RWPE1 (cell line): ENCODE results near the gene RAI14.
"Not testable (repeated sequence)": the region's sequence is repeated elsewhere in the genome, so short reads cannot be mapped to it uniquely, and the experiment has no call there.

Experiments
- CTCF ChIA-PET: fragments of 350-600 bp; sonication (Branson Sonifier 250); formaldehyde crosslinking; extraction: SDS; loops from one replicate; lab custom pipeline; 2021; lab: Yijun Ruan, JAX
- POLR2A ChIA-PET: fragments of 400-600 bp; formaldehyde crosslinking; extraction: SDS; loops from one replicate; lab custom pipeline; 2020; ENCODE audit warnings: antibody characterized with exemption; ENCODE audit not compliant: low non-redundant PET; lab: Yijun Ruan, JAX
- DNase-seq: peaks from one replicate; pipeline ENCODE4 v3.0.0; 2012; ENCODE audit warnings: low spot score
- H3K27ac ChIP-seq: fragments of 450-650 bp; 2 replicates; pipeline ENCODE4 v1.5.1; 2017
- TF ChIP-seq, protein P1 (sequence below): fragments of 450-650 bp; conservative IDR thresholded peaks from 2 replicates; pipeline ENCODE4 v1.5.1; 2017; ENCODE audit warnings: low read depth, mild to moderate bottlenecking

Gene RAI14

DNA sequence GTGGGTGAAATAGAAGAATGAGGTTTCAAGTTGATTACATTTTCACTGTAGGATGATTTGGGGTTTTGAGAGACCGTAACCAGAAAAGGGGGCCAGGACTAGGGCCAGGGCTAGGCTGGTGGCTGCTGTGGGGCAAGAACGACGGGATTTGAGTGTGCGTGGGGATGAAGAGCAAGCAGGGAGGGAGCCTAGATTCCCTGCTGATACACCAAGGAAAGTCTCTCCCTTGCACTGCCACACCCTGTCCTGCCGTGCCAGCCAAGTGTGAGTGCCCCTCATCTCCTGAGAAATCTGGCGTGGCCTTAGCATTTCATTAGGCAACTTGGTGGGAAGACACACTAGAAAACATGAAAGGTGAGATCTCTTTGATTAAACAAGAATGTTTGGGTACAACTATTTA, 42.6 kb downstream of the RAI14 start:
- POLR2A ChIA-PET: no interaction called here
- H3K27ac ChIP-seq: no peak overlapping the region
- TF ChIP-seq, protein P1, sequence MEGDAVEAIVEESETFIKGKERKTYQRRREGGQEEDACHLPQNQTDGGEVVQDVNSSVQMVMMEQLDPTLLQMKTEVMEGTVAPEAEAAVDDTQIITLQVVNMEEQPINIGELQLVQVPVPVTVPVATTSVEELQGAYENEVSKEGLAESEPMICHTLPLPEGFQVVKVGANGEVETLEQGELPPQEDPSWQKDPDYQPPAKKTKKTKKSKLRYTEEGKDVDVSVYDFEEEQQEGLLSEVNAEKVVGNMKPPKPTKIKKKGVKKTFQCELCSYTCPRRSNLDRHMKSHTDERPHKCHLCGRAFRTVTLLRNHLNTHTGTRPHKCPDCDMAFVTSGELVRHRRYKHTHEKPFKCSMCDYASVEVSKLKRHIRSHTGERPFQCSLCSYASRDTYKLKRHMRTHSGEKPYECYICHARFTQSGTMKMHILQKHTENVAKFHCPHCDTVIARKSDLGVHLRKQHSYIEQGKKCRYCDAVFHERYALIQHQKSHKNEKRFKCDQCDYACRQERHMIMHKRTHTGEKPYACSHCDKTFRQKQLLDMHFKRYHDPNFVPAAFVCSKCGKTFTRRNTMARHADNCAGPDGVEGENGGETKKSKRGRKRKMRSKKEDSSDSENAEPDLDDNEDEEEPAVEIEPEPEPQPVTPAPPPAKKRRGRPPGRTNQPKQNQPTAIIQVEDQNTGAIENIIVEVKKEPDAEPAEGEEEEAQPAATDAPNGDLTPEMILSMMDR: no peak
- CTCF ChIA-PET: interaction anchor here (0.5 kb wide), 1 partner anchor 45 kb away, joined by 4 read pairs; no protein-coding TSS in a partner anchor
- no peak for DNase-seq

DNA sequence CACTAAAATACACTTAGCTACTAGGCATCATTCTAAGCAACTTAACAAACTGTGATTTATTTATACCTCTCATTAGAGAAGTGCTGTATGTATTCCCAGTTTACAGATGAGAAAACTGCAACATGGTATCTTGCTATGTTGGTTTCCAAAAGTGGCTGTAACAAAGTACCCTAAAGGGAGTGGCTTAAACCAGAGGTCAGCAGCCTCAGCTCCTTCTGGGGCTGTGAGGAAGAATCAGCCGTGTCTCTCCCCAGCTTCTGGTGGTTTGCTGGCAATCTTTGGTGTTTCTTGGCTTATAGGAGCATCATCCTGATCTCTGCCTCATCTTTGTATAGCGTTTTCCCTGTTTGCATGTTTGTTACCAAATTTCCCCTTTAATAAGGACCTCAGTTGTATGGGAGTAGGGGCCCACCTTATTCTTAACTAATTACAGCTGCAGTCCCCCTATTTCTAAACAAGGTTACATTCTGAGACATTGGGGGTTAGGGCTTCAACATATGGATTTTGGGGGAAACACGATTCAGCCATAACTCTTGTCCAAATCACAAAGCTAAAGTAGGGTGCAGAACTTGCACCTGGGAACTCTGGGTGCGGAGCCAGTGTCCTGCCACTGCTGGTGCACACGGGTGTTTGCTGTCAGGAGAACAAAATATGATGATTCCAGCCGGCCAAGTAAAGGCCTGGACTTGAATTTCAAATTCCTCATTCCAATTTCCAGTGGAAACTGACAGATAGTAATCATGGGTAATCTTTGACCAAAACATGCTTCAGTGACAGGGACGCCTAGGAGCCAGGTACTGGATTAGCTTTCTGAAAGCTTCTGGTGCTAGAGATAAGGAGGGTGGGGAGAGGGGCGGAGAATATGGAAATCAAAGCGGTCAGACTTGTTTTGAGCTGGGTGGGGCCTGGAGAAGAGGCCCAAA, 43.3 kb downstream of the RAI14 start:
- POLR2A ChIA-PET: no interaction called here
- DNase-seq: no peak

DNA sequence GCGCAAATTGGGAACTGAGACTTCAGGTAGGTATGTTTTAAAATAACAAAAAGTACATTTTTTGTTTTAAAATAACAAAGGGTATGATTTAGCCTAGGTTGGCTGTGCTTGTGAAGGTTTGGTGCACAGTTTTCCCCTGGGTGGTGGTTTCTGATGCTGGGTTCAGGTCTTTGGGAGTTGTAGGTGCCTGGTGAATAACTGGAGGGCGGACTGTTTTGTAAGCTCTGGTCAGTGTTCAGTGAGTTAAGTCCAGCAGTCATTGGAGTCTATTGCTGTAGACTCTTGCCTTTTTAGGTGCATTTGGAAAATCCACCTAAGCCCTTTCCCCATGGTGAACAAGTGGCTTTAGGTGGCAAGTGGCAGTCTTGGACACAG, 43.9 kb downstream of the RAI14 start:
- TF ChIP-seq, protein P1: no peak
- DNase-seq: no peak
- ChIA-PET POLR2A (no interaction called here), CTCF (interaction anchor here (0.6 kb wide), 1 partner anchor 150 kb away, joined by 5 read pairs; no protein-coding TSS in a partner anchor)
- no peak overlapping the region for H3K27ac ChIP-seq

More for the DNA sequence above, 43.3 kb downstream of the RAI14 start:
- TF ChIP-seq, protein P1: no peak
- CTCF ChIA-PET: interaction anchor here (0.5 to 0.6 kb wide), 2 partner anchors 46 to 150 kb away, joined by 4 to 5 read pairs; no protein-coding TSS in a partner anchor
- H3K27ac ChIP-seq: no peak overlapping the region

DNA sequence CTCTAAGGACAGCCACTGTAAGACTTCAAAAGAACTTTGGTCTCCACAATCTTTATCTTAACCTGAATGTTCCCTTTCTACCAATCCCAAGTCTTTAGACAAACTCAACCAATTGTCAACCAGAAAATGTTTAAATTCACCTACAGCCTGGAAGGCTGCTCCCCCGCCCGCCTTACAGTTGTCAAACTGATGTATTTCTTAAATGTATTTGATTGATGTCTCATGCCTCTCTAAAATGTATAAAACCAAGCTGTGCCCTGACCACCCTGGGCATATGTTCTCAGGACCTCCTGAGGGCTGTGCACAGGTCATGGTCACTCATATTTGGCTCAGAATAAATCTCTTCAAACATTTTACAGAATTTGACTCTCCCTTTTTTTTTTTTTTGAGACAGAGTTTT, 45.3 kb downstream of the RAI14 start:
- DNase-seq, H3K27ac ChIP-seq, CTCF ChIA-PET: not testable (repeated sequence)
- POLR2A ChIA-PET: interaction anchor here (0.7 kb wide), 1 partner anchor 37 kb away, joined by 4 read pairs; no protein-coding TSS in a partner anchor

DNA sequence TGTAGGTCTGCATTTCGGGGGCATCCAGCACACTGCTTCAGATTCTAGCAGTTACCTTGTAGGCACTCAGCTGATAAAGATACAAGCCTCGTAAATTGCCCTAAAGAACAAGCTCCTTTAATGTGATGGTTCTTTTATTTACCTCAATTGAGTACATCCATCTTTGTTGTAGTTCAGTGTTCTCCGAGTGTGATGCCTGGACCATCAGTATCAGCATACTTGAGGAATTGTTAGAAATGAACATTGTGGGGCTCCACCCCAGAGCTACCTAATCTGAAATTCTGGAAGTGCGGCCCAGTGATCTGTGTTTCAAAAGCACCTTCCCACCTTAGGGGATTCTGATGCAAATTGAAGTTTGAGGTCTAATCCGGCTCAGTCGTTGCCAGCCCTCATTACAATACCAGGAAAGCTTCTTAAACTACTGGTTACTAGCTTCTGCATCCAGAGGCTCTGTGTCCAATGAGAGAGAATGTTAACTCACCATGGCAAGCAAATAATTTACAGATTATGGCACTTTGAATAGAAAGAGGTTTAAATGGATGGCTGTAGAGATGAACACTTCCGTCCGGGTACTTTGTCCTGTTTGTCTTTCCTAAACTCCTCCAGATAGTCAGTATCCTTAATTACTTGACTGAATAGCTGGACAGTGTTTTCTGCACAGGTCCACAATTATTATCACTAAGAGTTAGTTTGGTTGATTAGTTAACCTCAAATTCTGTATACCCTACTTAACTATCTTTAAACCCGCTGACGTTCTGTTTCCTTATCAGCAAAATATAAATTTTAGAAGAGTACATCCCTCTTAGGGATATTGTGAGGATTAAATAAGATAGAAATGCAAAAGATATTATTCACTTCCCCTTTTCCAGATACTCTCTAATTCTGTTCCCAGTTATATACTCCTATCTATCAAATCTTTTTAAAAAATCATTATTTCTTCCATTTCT, 47.9 kb downstream of the RAI14 start:
- TF ChIP-seq, protein P1: no peak
- CTCF ChIA-PET: interaction anchor here (0.6 to 0.8 kb wide), 2 partner anchors 16 to 288 kb away, joined by 3 read pairs; no protein-coding TSS in a partner anchor
- POLR2A ChIA-PET: no interaction called here
- DNase-seq: no peak
- no peak overlapping the region for H3K27ac ChIP-seq

DNA sequence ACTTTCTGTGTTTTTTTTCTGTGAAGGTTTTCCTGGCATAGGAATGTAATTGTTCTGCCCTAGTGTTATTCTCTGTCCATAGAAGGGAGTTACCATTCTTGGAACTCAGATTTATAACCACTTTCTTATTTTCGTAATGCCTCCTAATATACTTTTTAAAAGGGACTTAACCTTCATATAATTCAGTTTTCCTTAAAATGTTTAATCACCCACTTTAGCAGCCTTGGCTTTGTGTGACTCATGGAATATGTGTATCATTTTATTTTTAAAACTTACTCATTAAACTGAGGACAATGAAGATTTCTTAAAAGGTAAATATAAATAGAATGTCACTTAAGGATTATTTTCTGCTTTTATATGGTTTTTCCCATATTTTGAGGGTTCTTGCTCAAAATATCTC, 50.0 kb downstream of the RAI14 start:
- TF ChIP-seq, protein P1: no peak
- no peak for DNase-seq
- POLR2A ChIA-PET: no interaction called here
- CTCF ChIA-PET: interaction anchor here (0.6 kb wide), 1 partner anchor 190 kb away, joined by 3 read pairs; no protein-coding TSS in a partner anchor
- H3K27ac ChIP-seq: no peak overlapping the region
